Naive B cell (primary cell): ENCODE results near the gene C19orf44. TPM values are rescaled to one million over a fixed set of nuclear protein-coding genes. Genes with fewer than 3 reads are reported as not detected.
A peak's percentile ranks its signal among the peaks of the same experiment; 100 is the strongest.
"Not testable (repeated sequence)": the region's sequence is repeated elsewhere in the genome, so short reads cannot be mapped to it uniquely, and the experiment has no call there.

ENCODE experiments used
- ATAC-seq, 2 donors: fragments of 150-1000 bp; cut with Tn5 transposase; 2 replicates each; pipeline ENCODE4 v1.10.0; 2021; ENCODE audit warnings: low read depth in 2 of 2, mild to moderate bottlenecking in 2 of 2, moderate library complexity in 2 of 2
- DNase-seq: peaks from one replicate; pipeline ENCODE4 v3.0.0; 2022
- H3K27ac Mint-ChIP-seq, 6 donors: one replicate each; pipeline ENCODE4 v1.8.0; 2020 to 2022; ENCODE audit warnings: mild to moderate bottlenecking in 6 of 6, mixed read lengths in 6 of 6, moderate library complexity in 5 of 6, inconsistent platforms in 2 of 6
- H3K27me3 Mint-ChIP-seq, 3 donors: one replicate each; pipeline ENCODE4 v1.8.0; 2021 to 2022; ENCODE audit warnings: mixed read lengths in 3 of 3, mild to moderate bottlenecking in 1 of 3
- H3K36me3 Mint-ChIP-seq, 2 donors: one replicate each; pipeline ENCODE4 v1.8.0; 2020 to 2022; ENCODE audit warnings: mixed read lengths in 2 of 2, inconsistent platforms in 1 of 2, mild to moderate bottlenecking in 1 of 2
- H3K4me1 Mint-ChIP-seq, 3 donors: one replicate each; pipeline ENCODE4 v1.8.0; 2020 to 2022; ENCODE audit warnings: mixed read lengths in 3 of 3, inconsistent platforms in 1 of 3, mild to moderate bottlenecking in 1 of 3, moderate library complexity in 1 of 3
- H3K4me3 Mint-ChIP-seq, 8 donors: one replicate each; pipeline ENCODE4 v1.8.0; 2020 to 2022; ENCODE audit warnings: mild to moderate bottlenecking in 8 of 8, mixed read lengths in 8 of 8, moderate library complexity in 8 of 8, inconsistent platforms in 2 of 8
- H3K9me3 Mint-ChIP-seq, 7 donors: one replicate each; pipeline ENCODE4 v1.8.0; 2020 to 2022; ENCODE audit warnings: mixed read lengths in 7 of 7, mild to moderate bottlenecking in 5 of 7, inconsistent platforms in 2 of 7, moderate library complexity in 1 of 7
- polyA plus RNA-seq, 6 donors: library from polyadenylated mRNA; unstranded; fragments of 300-500 nt; fragmentation: Illumina TruSeq; gene quantifications; one replicate each; pipeline ENCODE4 v1.2.3, GENCODE V29; 2021; ENCODE audit warnings: low read depth in 6 of 6

The C19orf44 gene
- polyA plus RNA-seq, 6 donors from 2014 or later, result 0.74 to 4.6 (median 1.4) TPM; not detected in 1

DNA sequence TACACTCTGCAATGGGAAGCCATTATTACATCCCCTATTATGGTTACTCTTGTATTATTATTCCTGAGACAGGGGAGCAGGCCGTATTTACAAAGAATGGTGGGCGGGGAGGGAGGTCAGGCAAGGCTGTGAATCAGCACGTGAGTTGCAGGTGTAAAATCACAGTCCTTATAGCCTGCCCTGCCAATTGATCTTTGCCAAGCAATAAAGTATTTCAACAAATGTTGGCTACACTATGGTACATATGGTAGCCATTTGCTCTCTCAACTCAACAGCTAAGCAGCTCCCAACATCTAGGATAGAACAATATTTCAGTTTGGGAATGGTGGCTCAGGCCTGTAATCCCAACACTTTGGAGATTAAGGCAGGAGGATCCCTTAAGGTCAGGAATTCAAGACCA is 36.5 kb upstream of the C19orf44 start:
- H3K27me3 Mint-ChIP-seq, result no peaks in the 10 kb centered on the region
- H3K27ac Mint-ChIP-seq, result peak overlapping the region in 1 of 6 donors; percentile 88
- peaks cover 57 to 88% (median 88%) of the 10 kb centered on the region in 3 donors for H3K4me1 Mint-ChIP-seq
- DNase-seq, result no peak
- H3K4me3 Mint-ChIP-seq, result no peak overlapping the region
- no peaks in the 10 kb centered on the region for H3K9me3 Mint-ChIP-seq
- H3K36me3 Mint-ChIP-seq, result no peaks in the 10 kb centered on the region
- ATAC-seq, result no peak

DNA sequence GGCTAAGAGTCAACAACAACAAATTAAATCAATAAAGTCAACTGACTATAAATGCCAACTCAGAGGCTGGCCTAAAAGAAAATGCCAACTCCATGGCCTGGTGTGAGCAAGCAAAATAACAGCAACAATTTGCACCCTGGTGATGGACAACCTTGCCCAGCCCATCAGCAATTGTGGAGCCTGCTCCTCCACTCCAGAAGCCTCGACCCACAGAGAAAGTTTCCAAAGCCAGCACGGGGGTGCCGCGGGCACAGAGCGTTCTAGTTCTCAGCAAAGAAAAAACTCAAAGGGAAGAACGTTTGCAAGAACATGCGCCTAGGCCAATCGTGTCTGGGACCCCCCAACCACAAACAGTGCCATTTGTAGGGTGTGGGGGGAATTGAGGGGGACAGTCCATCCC is 35.7 kb upstream of the C19orf44 start:
- no peak overlapping the region for H3K27ac Mint-ChIP-seq
- H3K9me3 Mint-ChIP-seq, result no peaks in the 10 kb centered on the region

DNA sequence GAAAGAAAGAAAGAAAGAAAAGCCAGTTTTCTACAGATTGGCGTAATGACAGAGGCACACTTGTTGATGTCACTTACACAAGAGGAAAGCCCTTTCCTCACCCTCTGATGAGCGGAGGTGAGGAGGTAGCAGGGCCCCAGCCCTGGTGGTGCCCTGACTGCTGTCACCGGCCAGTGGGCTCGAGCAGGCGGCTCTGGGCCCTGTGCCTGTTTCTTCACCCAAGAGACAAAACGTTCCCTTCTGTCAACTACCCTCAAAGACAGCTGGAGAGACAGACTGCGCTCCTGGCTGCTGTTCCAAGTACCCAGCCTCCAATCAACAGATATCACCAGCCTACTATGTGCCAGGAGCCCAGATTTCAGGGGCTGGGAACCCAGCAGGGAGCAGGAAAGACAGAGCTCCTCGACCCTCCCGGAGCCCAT is 34.6 kb upstream of the C19orf44 start:
- Mint-ChIP-seq H3K27me3 (no peaks in the 10 kb centered on the region), H3K27ac (peak overlapping the region in 1 of 6 donors; percentile 24), H3K4me1 (peaks cover 61 to 93% (median 89%) of the 10 kb centered on the region in 3 donors), H3K9me3 (no peaks in the 10 kb centered on the region), H3K36me3 (no peaks in the 10 kb centered on the region), H3K4me3 (no peak overlapping the region)
- ATAC-seq (no peak), DNase-seq (no peak)

More for the DNA sequence above, 35.7 kb upstream of the C19orf44 start:
- Mint-ChIP-seq H3K4me3 (no peak overlapping the region), H3K36me3 (no peaks in the 10 kb centered on the region), H3K27me3 (no peaks in the 10 kb centered on the region), H3K4me1 (peaks cover 61 to 93% (median 91%) of the 10 kb centered on the region in 3 donors)
- ATAC-seq (no peak), DNase-seq (no peak)

DNA sequence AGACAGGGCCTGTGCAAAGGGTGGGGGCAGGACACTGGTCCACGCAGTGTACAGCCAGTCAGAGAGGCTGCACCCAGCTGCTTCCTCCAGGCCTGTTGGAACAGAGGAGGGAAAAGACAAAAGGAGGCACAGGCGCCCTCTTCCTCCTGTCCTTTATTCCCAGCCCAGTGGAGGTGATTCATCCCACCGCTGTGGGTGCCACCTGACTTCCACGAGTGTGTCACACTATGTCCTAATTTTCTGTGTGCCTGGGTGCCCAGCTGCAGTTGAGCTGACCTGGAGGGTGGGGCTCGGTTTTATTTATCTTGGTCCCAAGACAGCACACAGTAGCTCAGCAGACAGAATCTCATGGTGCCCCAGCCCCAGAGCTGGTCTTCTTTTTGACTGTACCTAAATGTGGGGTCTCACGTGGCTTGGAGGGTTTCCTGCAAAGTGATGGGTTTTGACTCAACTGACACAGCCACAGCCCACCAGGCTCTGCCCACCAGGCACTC is 33.4 kb upstream of the C19orf44 start:
- Mint-ChIP-seq H3K27me3 (no peaks in the 10 kb centered on the region), H3K27ac (peak overlapping the region in 1 of 6 donors; percentile 34), H3K36me3 (no peaks in the 10 kb centered on the region), H3K4me1 (peaks cover 58 to 90% (median 87%) of the 10 kb centered on the region in 3 donors), H3K9me3 (no peaks in the 10 kb centered on the region), H3K4me3 (no peak overlapping the region)
- no peak for ATAC-seq
- no peak for DNase-seq

DNA sequence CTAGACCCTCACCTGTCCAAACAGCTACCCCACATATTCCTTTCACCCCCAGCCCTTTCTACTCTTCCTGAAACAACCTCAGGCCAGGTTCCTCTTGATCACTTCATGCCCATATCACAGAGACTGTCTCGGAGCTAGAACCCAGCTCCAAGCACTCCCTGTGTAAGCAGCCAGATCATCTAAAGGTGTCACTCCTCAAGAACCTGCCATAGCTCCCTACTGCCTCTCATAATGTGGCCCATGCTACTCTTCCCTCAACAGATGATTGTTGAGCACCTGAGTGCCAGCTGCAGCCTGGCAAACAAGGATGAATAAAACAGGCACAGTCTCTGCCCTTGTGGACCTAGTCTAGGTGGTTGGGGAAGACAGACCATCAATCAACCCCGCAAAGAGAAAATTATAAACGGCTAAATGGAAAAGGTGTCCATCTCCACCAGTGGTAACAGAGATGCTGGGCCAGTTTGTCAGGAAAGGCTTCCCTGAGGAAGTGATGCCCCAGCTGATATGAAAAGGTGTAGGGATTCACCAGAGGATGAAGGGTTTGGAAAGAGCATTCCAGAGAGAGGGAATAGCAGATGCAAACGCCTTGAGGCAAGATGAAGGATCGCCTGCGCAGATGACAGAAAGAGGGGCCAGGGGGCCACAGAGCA is 32.7 kb upstream of the C19orf44 start:
- Mint-ChIP-seq H3K4me1 (peaks cover 55 to 87% (median 87%) of the 10 kb centered on the region in 3 donors), H3K9me3 (no peaks in the 10 kb centered on the region), H3K27ac (peak overlapping the region in 4 of 6 donors; percentile 17 to 80 (median 46)), H3K36me3 (no peaks in the 10 kb centered on the region), H3K4me3 (peak overlapping the region in 1 of 8 donors; percentile 6), H3K27me3 (no peaks in the 10 kb centered on the region)
- ATAC-seq (no peak), DNase-seq (no peak)

DNA sequence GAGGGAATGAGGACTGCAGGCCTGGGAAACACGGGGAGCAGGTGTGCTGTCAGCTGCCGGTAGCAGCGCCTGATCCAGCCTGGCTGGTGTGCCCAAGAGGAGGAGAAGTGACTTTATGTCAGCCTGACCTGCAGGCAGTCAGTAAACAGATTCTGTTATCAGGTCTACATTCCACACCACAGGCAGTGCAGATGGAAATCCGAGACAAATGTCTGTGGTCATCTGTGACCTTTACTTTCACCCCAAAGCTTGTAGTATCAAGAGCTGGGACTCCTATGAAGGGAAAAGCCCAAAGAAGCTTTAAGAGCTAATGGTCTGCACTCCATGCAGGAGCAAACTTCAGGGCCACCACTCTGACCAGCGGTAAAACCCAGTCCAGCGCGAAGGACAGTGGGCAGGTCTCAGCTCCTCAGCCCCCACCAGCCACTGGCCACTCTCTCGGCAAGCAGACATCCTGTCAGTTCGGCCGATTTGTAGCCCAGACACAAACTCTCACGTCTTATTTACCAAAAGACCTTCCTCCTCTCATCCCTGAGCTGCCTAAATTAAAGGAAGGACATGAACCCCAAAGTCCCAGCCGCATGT is 32.1 kb upstream of the C19orf44 start:
- peaks cover 57 to 87% (median 86%) of the 10 kb centered on the region in 3 donors for H3K4me1 Mint-ChIP-seq
- no peak overlapping the region for H3K27ac Mint-ChIP-seq
- no peaks in the 10 kb centered on the region for H3K27me3 Mint-ChIP-seq
- DNase-seq (no peak), ATAC-seq (no peak)
- H3K4me3 Mint-ChIP-seq, result peak overlapping the region in 1 of 8 donors; percentile 35
- no peaks in the 10 kb centered on the region for H3K9me3 Mint-ChIP-seq
- no peaks in the 10 kb centered on the region for H3K36me3 Mint-ChIP-seq

DNA sequence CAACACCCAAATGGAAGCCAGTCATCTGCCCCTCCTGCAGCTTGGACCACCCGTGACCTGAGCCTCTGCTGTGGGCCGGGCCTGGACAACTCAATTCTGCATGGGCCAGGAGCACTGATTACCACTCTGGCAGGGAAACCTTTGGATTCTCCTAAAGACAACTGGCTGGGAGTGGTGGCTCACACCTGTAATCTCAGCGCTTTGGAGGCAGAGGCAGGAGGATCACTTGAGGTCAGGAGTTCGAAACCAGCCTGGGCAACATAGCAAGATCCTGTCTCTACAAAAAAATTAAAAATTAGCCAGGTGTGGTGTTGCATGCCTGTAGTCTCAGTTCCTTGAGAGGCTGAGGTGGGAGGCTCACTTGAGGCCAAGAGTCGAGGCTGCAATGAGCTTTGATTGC is 31.0 kb upstream of the C19orf44 start:
- H3K36me3 Mint-ChIP-seq, result no peaks in the 10 kb centered on the region
- H3K4me1 Mint-ChIP-seq, result peaks cover 57 to 87% (median 82%) of the 10 kb centered on the region in 3 donors
- no peak for ATAC-seq
- peak overlapping the region in 1 of 6 donors; percentile 47 for H3K27ac Mint-ChIP-seq
- H3K27me3 Mint-ChIP-seq, result no peaks in the 10 kb centered on the region
- no peaks in the 10 kb centered on the region for H3K9me3 Mint-ChIP-seq
- H3K4me3 Mint-ChIP-seq, result no peak overlapping the region
- DNase-seq, result no peak

DNA sequence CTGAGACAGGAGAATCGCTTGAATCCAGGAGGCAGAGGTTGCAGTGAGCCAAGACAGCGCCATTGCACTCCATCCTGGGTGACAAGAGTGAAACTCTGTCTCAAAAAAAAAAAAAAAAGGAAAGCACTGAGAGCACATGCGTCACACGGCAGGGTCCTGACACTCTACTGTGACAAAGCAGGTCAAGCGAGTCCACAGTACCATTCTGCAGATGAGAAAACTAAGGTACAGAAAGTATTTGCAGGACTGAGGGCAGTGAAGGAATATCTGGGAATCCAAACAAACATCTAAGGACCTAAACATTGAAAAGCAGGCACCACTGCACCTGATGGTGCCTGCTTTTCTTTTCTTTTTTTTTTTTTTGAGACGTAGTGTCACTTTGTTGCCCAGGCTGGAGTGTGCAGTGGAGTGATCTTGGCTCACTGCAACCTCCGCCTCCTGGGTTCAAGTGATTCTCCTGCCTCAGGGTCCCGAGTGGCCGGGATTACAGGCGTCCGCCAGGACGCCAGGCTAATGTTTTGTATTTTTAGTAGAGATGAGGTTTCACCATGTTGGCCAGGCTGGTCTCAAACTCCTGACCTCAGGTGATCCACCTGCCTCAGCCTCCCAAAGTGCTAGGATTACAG is 29.3 kb upstream of the C19orf44 start:
- H3K4me1 Mint-ChIP-seq, result peaks cover 59 to 85% (median 78%) of the 10 kb centered on the region in 3 donors
- H3K27me3 Mint-ChIP-seq, ATAC-seq, DNase-seq, H3K36me3 Mint-ChIP-seq, H3K9me3 Mint-ChIP-seq: not testable (repeated sequence)
- peak overlapping the region in 1 of 8 donors; percentile 76 for H3K4me3 Mint-ChIP-seq
- H3K27ac Mint-ChIP-seq, result peak overlapping the region in 3 of 6 donors; percentile 68 to 89 (median 74)

DNA sequence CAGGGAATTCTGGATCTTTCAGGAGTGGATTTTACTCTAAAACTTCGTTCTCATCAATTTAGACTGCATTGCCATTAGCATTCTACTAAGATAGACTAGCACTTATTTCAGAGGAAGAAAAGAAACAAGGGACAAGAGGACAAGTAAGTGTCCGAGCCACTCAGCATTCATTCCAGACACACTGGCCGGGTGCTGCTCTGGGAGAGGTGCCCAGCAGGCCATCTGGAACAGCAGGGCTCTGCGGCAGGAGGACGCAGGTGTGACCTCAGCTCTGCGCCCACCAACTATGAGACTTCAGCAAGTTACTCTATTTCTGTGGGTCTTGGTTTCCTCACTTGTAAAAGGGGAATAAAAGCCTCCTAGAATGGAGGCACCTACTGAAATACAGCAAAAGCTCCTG is 28.6 kb upstream of the C19orf44 start:
- ATAC-seq, result no peak
- Mint-ChIP-seq H3K27me3 (no peaks in the 10 kb centered on the region), H3K4me3 (peak overlapping the region in 2 of 8 donors; percentile 54 to 76)

DNA sequence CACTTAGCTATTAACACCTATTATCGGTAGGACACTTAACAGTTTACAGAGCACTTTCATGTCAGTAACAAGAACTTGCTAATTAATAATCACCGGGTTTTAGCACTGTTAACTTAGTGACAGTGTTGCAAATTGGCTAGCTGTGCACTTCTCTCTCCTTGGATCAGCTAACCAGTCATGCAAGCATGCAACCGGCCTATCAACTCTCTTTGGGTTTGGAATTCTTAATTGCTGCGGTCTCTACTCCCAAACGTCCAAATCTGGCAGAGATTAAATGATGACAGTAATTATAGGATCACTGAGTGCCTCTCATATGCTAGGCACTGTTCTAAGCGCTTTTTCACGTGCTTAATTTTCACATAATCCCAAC is 25.7 kb upstream of the C19orf44 start:
- no peaks in the 10 kb centered on the region for H3K27me3 Mint-ChIP-seq
- H3K4me1 Mint-ChIP-seq, result peaks cover 37 to 51% (median 44%) of the 10 kb centered on the region in 3 donors
- ATAC-seq (no peak), DNase-seq (no peak)
- no peaks in the 10 kb centered on the region for H3K36me3 Mint-ChIP-seq
- no peaks in the 10 kb centered on the region for H3K9me3 Mint-ChIP-seq
- peak overlapping the region; percentile 78 to 94 (median 90) for H3K4me3 Mint-ChIP-seq
- peak overlapping the region in 2 of 6 donors; percentile 73 to 94 for H3K27ac Mint-ChIP-seq

More for the DNA sequence above, 28.6 kb upstream of the C19orf44 start:
- DNase-seq, result no peak
- Mint-ChIP-seq H3K27ac (peak overlapping the region in 3 of 6 donors; percentile 63 to 70 (median 68)), H3K36me3 (no peaks in the 10 kb centered on the region), H3K9me3 (no peaks in the 10 kb centered on the region), H3K4me1 (peaks cover 54 to 78% (median 71%) of the 10 kb centered on the region in 3 donors)

DNA sequence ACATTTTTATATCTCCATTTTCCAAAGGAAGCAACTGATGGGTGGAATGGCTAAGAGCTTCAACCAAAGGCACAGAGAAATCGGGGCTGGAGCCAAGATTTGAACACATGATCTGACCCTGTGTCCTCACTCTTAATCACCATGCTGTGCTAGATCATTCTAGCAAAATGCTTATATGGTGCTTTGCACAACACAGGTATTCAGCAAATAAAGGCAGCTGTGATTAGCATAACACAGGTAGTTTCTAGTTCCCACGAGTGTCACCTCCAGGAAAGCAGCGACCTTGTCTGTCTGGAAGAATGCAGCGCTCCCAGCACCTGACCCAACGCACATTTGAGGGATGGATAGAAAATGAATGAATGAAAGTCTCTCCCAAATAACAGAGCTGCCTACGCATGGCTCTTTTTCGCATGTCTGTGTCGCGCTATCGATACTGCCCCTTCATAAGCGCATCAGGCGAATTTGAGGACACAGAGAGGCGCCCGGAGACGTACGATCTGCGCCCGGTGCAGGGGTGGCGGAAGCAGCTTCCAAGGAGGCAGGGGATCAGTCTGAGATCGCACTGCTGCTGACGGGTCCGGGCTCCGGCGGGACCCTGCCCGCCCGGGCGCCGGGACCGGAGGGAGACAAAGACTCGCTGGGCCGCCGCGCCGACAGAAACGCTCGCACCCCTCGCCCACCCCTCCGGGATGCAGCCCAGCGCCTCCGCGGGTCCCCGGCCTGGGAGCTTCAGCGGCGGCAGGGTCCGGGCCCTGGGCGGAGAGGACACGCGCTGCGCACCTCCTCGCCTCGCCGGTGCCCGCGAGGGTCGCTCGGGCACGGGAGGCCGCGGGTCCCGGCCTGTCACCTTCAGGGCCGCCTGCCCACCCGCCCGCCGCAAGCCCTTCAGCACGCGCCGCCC is 25.0 kb upstream of the C19orf44 start:
- DNase-seq (no peak), ATAC-seq (peak; percentile 13 to 14)
- no peaks in the 10 kb centered on the region for H3K27me3 Mint-ChIP-seq
- no peaks in the 10 kb centered on the region for H3K9me3 Mint-ChIP-seq
- H3K4me3 Mint-ChIP-seq, result peak overlapping the region; percentile 78 to 94 (median 90)
- no peaks in the 10 kb centered on the region for H3K36me3 Mint-ChIP-seq
- peak overlapping the region in 4 of 6 donors; percentile 73 to 94 (median 90) for H3K27ac Mint-ChIP-seq
- peaks cover 33 to 47% (median 39%) of the 10 kb centered on the region in 3 donors for H3K4me1 Mint-ChIP-seq

DNA sequence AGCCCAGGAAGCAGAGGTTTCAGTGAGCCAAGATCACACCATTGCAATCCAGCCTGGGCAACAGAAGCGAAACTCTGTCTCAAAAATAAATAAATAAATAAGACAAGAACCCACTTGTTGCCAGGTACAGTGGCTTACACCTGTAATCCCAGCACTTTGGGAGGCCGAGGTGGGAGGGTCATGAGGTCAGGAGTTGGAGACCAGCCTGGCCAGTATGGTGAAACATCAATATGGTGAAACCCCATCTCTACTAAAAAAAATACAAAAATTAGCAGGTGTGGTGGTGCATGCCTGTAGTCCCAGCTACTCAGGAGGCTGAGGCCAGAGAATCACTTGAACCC is 23.7 kb upstream of the C19orf44 start:
- Mint-ChIP-seq H3K27ac (peak overlapping the region in 3 of 6 donors; percentile 42 to 91 (median 45)), H3K4me3 (peak overlapping the region; percentile 75 to 93 (median 84)), H3K4me1 (peaks cover 26 to 36% (median 27%) of the 10 kb centered on the region in 3 donors)
- not testable (repeated sequence) for H3K36me3 Mint-ChIP-seq, H3K9me3 Mint-ChIP-seq, ATAC-seq, H3K27me3 Mint-ChIP-seq, DNase-seq

DNA sequence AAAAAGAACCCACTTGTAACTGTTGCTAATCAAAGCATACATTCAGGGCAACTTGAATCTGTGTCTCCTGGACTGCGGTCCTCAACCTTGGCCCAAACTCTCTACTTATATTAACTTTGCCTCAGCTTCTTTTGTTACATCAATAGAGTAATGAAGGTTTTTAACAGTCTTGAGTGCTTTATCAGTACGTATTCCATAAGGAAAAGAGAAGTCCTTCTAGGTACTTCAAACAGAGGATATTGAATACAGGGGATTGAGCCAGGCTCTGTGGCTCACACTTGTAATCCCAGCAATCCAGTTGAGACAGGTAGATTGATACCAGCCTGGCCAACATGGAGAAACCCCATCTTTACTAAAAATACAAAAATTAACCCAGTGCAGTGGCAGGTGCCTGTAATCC is 23.2 kb upstream of the C19orf44 start:
- ATAC-seq (no peak), DNase-seq (no peak)
- Mint-ChIP-seq H3K9me3 (no peaks in the 10 kb centered on the region), H3K36me3 (no peaks in the 10 kb centered on the region), H3K27me3 (no peaks in the 10 kb centered on the region), H3K4me1 (peaks cover 21 to 31% (median 23%) of the 10 kb centered on the region in 3 donors), H3K27ac (no peak overlapping the region), H3K4me3 (peak overlapping the region in 6 of 8 donors; percentile 53 to 90 (median 82))
